Measurements from ENCODE around the gene SPOP. TPM values are rescaled to one million over a fixed set of nuclear protein-coding genes. Genes with fewer than 3 reads are reported as not detected.

Gene SPOP
- total and polyA plus RNA-seq, 9 of the 15 experiments (the other 6 are each of a cell fraction or from before 2014, with no cell fraction given), result 34.2 to 65.9 (median 39.7) TPM

DNA sequence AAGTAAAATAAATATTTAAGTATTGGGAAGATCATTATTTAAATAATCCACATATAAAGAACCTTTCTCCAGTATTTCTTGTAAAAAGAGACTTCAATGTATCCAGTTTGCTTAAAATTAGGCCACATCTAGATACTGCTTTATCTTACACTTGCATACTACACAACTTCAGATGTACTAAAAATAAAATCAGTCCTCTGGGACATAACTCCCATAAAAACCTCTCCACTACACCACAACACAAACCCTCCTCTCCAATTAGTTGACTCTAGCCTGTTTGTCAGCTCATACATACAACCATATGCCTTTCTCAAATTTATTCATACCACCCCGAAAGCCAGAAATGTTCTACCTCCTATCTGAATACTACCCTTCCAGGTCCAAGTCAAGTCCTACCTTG is 21.6 kb downstream of the SPOP start:
- H3K9me1 ChIP-seq (ENCODE audit: control insufficient read depth, insufficient read depth, low read length), result no peaks in the 10 kb centered on the region
- H3K27me3 ChIP-seq (ENCODE audit: control insufficient read depth in 2 of 2, insufficient read depth in 2 of 2, low read length in 2 of 2), result no peaks in the 10 kb centered on the region
- no peak overlapping the region for H2AFZ ChIP-seq (ENCODE audit: low read depth, low read length)
- CTCF ChIA-PET (ENCODE audit: low intra/inter-chr PET ratio), result no interaction called here
- no peaks in the 10 kb centered on the region; the same call in 1 of the 2 replicates for H4K20me1 ChIP-seq (replicated peaks; ENCODE audit: control insufficient read depth, insufficient read depth, low read length)
- in situ Hi-C loops (cut with MboI) (no loop called here), intact Hi-C loops (cut with micrococcal nuclease) (no loop called here)
- DNase-seq (ENCODE audit: extremely low read depth in 1 of 4, low spot score in 3 of 4) (no peak), ATAC-seq (peak; percentile 29; the same call in 1 of the 3 replicates), FAIRE-seq (no peak)
- POLR2A ChIA-PET, result interaction anchor here (0.7 kb wide), 1 partner anchor 14 kb away, joined by 4 read pairs; no protein-coding TSS in a partner anchor
- no peak overlapping the region for H3K4me2 ChIP-seq (ENCODE audit: insufficient read depth, low read length)
- no peaks in the 10 kb centered on the region for H3K9me3 ChIP-seq (replicated peaks; ENCODE audit: control insufficient read depth, insufficient read depth, low read depth, low read length)
- 0 out of 3 replicates have a peak overlapping the region, but pooled peaks have one; percentile 32 for H3K27ac ChIP-seq (ENCODE audit: extremely low read depth, low read depth, low read length)
- H3K9ac ChIP-seq (ENCODE audit: insufficient read depth in 1 of 2, low read depth in 2 of 2, low read length in 2 of 2), result no peak overlapping the region
- peaks cover 72% of the 10 kb centered on the region for H3K79me2 ChIP-seq (ENCODE audit: control insufficient read depth, insufficient read depth, low read length)
- TF ChIP-seq ARID1B (IDR thresholded peaks at IDR 0.05), result peak; percentile 36
- TF ChIP-seq ZKSCAN1 (IDR thresholded peaks at IDR 0.05; ENCODE audit: low read depth, low read length), result no peak
- WGBS (ENCODE audit: insufficient coverage, low coverage, missing lambda C conversion rate), result 75% methylated on average over 1 of the region's 1 CpG
- no peak overlapping the region for H3K4me3 ChIP-seq
- peaks cover 7% of the 10 kb centered on the region for H3K36me3 ChIP-seq (ENCODE audit: control insufficient read depth, insufficient read depth, low read length)
- peaks cover 0 to 2% of the 10 kb centered on the region in 2 experiments; a peak in 3 of 5 replicates for H3K4me1 ChIP-seq (replicated peaks in 1 of 2; ENCODE audit: control insufficient read depth in 2 of 2, insufficient read depth in 2 of 2, low read length in 2 of 2)
- no TSS peak for BruUV-seq (replicated peaks)

DNA sequence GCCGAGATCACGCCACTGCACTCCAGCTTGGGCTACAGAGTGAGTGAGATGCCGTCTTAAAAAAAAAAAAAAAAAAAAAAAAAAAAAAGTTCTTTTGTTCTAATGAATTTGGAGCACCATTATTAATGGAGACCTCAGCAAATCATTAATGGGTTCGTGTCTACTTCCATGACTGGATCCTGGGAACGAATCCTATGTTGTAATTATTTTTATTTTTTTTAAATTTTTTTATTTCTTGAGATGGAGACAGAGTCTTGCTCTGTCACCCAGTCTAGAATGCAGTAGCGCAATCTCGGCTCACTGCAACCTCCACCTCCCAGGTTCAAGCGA is 30.7 kb downstream of the SPOP start:
- ATAC-seq (peak; percentile 23; the same call in 1 of the 3 replicates), FAIRE-seq (no peak), DNase-seq (ENCODE audit: extremely low read depth in 1 of 4, low spot score in 3 of 4) (no peak)
- H3K9ac ChIP-seq (ENCODE audit: insufficient read depth in 1 of 2, low read depth in 2 of 2, low read length in 2 of 2), result no peak overlapping the region
- no peaks in the 10 kb centered on the region for H3K9me3 ChIP-seq (replicated peaks; ENCODE audit: control insufficient read depth, insufficient read depth, low read depth, low read length)
- no peak overlapping the region for H3K4me2 ChIP-seq (ENCODE audit: insufficient read depth, low read length)
- no peak overlapping the region for H2AFZ ChIP-seq (ENCODE audit: low read depth, low read length)
- TF ChIP-seq CEBPB (tag; IDR thresholded peaks at IDR 0.05), result no peak
- TF ChIP-seq, protein P1, sequence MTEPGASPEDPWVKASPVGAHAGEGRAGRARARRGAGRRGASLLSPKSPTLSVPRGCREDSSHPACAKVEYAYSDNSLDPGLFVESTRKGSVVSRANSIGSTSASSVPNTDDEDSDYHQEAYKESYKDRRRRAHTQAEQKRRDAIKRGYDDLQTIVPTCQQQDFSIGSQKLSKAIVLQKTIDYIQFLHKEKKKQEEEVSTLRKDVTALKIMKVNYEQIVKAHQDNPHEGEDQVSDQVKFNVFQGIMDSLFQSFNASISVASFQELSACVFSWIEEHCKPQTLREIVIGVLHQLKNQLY (CRISPR knock-in tag; conservative IDR thresholded peaks at IDR 0.05), result no peak
- TF ChIP-seq ILF3 (IDR thresholded peaks at IDR 0.05; ENCODE audit: borderline replicate concordance), result no peak
- TF ChIP-seq STAT6 (CRISPR knock-in tag; IDR thresholded peaks at IDR 0.05), result no peak
- no peak for TF ChIP-seq PYGO2 (tag; IDR thresholded peaks at IDR 0.05)
- TF ChIP-seq TCFL5 (CRISPR knock-in tag; conservative IDR thresholded peaks at IDR 0.05), result no peak
- TF ChIP-seq MCM7 (IDR thresholded peaks at IDR 0.05), result no peak
- no peak for TF ChIP-seq MBD1 (CRISPR knock-in tag; IDR thresholded peaks at IDR 0.05)
- intact Hi-C loops (cut with micrococcal nuclease) (no loop called here), in situ Hi-C loops (cut with MboI) (no loop called here)
- no peaks in the 10 kb centered on the region for H3K36me3 ChIP-seq (ENCODE audit: control insufficient read depth, insufficient read depth, low read length)
- H3K79me2 ChIP-seq (ENCODE audit: control insufficient read depth, insufficient read depth, low read length), result peaks cover 53% of the 10 kb centered on the region
- ChIA-PET POLR2A (interaction anchor here (1.0 to 1.4 kb wide), 3 partner anchors 13 to 57 kb away, joined by 3 to 4 read pairs (median 3); no protein-coding TSS in a partner anchor), CTCF (ENCODE audit: low intra/inter-chr PET ratio) (no interaction called here)
- no peaks in the 10 kb centered on the region for H3K9me1 ChIP-seq (ENCODE audit: control insufficient read depth, insufficient read depth, low read length)
- H3K4me1 ChIP-seq (replicated peaks in 1 of 2; ENCODE audit: control insufficient read depth in 2 of 2, insufficient read depth in 2 of 2, low read length in 2 of 2), result peaks cover 5 to 6% of the 10 kb centered on the region in 2 experiments; a peak in 3 of 5 replicates
- no peaks in the 10 kb centered on the region; the same call in 1 of the 2 replicates for H4K20me1 ChIP-seq (replicated peaks; ENCODE audit: control insufficient read depth, insufficient read depth, low read length)
- H3K4me3 ChIP-seq, result no peak overlapping the region
- no peak overlapping the region for H3K27ac ChIP-seq (ENCODE audit: extremely low read depth, low read depth, low read length)
- no peaks in the 10 kb centered on the region for H3K27me3 ChIP-seq (ENCODE audit: control insufficient read depth in 2 of 2, insufficient read depth in 2 of 2, low read length in 2 of 2)
- 94% methylated on average over 7 of the region's 8 CpGs for WGBS (ENCODE audit: insufficient coverage, low coverage, missing lambda C conversion rate)
- no TSS peak for BruUV-seq (replicated peaks)
